HG03457 (cell line): ENCODE data around the gene ZNF816.
"Not testable (repeated sequence)": the region's sequence is repeated elsewhere in the genome, so short reads cannot be mapped to it uniquely, and the experiment has no call there.

ENCODE experiments used
- ATAC-seq: cut with Tn5 transposase; IDR thresholded peaks from one replicate; pipeline ENCODE4 v1.9.1; 2021; ENCODE audit warnings: moderate number of reproducible peaks; ENCODE audit not compliant: unreplicated experiment

ZNF816 gene

GRCh38 chr19:52962394-52963246, at the start of gene ZNF816:
ZNF816 (minus strand) TSS chr19:52962881; CDS start chr19:52956089, 6,792 bp downstream.
- ATAC-seq, result peak; percentile 95

- ATAC-seq, result no peak
These were observed 49.3 kb upstream of the ZNF816 start for GRCh38 chr19:53012006-53012405.

GRCh38 chr19:53010494-53010893, 47.8 kb upstream of the ZNF816 start:
- no peak for ATAC-seq

- ATAC-seq, result no peak
These were observed 45.5 kb upstream of the ZNF816 start for GRCh38 chr19:53008061-53008778.

GRCh38 chr19:53007606-53008005, 44.9 kb upstream of the ZNF816 start:
- no peak for ATAC-seq

GRCh38 chr19:53007200-53007599, 44.5 kb upstream of the ZNF816 start:
- no peak for ATAC-seq

GRCh38 chr19:53004242-53004641, 41.6 kb upstream of the ZNF816 start:
- no peak for ATAC-seq

- no peak for ATAC-seq
These were observed 39.8 kb upstream of the ZNF816 start for GRCh38 chr19:53002479-53002878.

GRCh38 chr19:52997975-52998374, 35.3 kb upstream of the ZNF816 start:
- ATAC-seq, result no peak

GRCh38 chr19:52995711-52996110, 33.0 kb upstream of the ZNF816 start:
- ATAC-seq, result no peak

GRCh38 chr19:52993342-52994178, 30.9 kb upstream of the ZNF816 start:
- ATAC-seq, result no peak

GRCh38 chr19:52992109-52993004, 29.7 kb upstream of the ZNF816 start:
- ATAC-seq, result no peak

- no peak for ATAC-seq
These were observed 28.8 kb upstream of the ZNF816 start for GRCh38 chr19:52991484-52991883.

- ATAC-seq, result no peak
These were observed 28.2 kb upstream of the ZNF816 start for GRCh38 chr19:52990759-52991418.

GRCh38 chr19:52988506-52988905, 25.8 kb upstream of the ZNF816 start:
- ATAC-seq, result no peak

- no peak for ATAC-seq
These were observed 24.5 kb upstream of the ZNF816 start for GRCh38 chr19:52987221-52987620.

- ATAC-seq, result not testable (repeated sequence)
These were observed 20.5 kb upstream of the ZNF816 start for GRCh38 chr19:52983167-52983566.

- ATAC-seq, result no peak
These were observed 18.6 kb upstream of the ZNF816 start for GRCh38 chr19:52981329-52981728.

- ATAC-seq, result no peak
These were observed 5.1 kb upstream of the ZNF816 start for GRCh38 chr19:52967772-52968171.

- no peak for ATAC-seq
These were observed 552 bp upstream of the ZNF816 start for GRCh38 chr19:52963247-52963618.
